ENCODE data around the gene INHBA.

Gene INHBA

DNA sequence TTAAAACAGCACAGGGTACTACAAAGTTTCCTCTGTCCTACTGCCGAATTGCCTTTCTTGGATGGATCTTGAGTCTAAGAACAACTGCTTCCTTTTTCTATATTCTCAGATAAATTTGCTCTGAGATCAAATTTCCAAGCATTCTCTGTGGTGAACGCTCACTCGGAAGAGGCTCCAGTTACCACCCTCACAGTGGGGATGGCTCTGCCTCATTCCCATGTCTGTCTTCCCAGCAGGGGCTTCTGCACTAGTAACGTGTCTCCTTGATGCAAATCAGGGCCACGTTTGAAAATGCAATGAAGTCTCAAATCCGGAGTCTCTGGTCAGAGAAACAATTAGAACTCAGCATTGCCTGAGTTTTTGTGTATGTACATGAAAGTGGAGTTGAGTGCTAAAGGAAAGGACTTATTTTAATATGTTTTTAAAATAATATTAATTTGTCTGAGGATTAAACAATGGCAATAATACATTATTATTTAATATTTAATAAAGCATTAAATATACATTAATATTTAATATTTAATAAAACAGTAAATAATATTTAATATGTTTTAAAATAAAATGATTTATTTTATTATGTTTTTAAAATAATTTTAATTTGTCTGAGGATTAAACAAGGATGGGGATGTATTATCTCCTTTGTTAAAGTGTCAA lies 61.8 kb downstream of the INHBA start:
- no peak overlapping the region for H3K4me3 ChIP-seq (replicated peaks; ENCODE audit: low read depth, low read length)
- TF ChIP-seq, protein P1, sequence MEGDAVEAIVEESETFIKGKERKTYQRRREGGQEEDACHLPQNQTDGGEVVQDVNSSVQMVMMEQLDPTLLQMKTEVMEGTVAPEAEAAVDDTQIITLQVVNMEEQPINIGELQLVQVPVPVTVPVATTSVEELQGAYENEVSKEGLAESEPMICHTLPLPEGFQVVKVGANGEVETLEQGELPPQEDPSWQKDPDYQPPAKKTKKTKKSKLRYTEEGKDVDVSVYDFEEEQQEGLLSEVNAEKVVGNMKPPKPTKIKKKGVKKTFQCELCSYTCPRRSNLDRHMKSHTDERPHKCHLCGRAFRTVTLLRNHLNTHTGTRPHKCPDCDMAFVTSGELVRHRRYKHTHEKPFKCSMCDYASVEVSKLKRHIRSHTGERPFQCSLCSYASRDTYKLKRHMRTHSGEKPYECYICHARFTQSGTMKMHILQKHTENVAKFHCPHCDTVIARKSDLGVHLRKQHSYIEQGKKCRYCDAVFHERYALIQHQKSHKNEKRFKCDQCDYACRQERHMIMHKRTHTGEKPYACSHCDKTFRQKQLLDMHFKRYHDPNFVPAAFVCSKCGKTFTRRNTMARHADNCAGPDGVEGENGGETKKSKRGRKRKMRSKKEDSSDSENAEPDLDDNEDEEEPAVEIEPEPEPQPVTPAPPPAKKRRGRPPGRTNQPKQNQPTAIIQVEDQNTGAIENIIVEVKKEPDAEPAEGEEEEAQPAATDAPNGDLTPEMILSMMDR (IDR thresholded peaks at IDR 0.05; ENCODE audit: insufficient read depth, low read length, poor library complexity, severe bottlenecking): no peak
- no peaks in the 10 kb centered on the region for H3K36me3 ChIP-seq (ENCODE audit: control insufficient read depth, insufficient read depth, low read length)
- no peak for DNase-seq (ENCODE audit: extremely low read depth, insufficient read length)
- no peaks in the 10 kb centered on the region for H3K27me3 ChIP-seq (replicated peaks; ENCODE audit: control insufficient read depth, insufficient read depth, low read length)

DNA sequence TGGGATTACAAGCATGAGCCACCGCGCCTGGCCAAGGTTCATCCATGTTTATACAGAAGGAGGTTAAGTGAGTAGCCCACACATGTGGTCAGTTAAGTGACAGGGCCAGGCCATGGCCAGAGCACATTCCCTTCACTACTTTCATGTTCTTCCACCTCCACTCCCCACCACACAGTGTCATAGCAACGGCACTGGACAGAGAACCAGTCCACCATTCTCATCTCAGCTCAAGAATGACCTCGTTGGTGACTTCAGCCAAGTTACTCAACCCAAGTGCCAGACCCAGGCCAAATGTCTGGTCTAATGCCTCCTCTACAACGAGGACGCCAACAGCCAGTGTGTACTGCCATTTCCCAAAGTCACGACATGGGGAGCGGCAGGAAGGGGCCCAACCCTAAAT lies 62.4 kb downstream of the INHBA start:
- no peak for DNase-seq (ENCODE audit: extremely low read depth, insufficient read length)
- H3K27me3 ChIP-seq (replicated peaks; ENCODE audit: control insufficient read depth, insufficient read depth, low read length): no peaks in the 10 kb centered on the region
- H3K4me3 ChIP-seq (replicated peaks; ENCODE audit: low read depth, low read length): no peak overlapping the region
- TF ChIP-seq, protein P1 (IDR thresholded peaks at IDR 0.05; ENCODE audit: insufficient read depth, low read length, poor library complexity, severe bottlenecking): no peak
- no peaks in the 10 kb centered on the region for H3K36me3 ChIP-seq (ENCODE audit: control insufficient read depth, insufficient read depth, low read length)

DNA sequence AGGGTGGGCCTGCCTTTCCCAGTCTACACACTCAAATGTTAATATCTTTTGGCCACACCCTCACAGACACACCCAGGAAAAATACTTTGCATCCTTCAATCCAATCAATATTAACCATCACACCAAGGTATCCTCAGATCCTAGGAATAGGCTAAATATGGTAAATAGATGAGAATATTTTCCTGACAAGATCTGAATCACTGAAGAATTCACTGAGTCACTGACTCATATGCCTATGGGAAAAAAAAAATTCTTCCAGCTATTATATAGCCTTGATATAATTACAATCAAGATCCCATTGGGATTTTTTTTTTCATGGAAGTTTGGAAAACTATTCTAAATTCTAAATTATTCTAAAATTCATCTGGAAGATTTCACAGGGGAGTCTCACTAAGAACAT lies 65.8 kb downstream of the INHBA start:
- no peak for DNase-seq (ENCODE audit: extremely low read depth, insufficient read length)
- H3K36me3 ChIP-seq (ENCODE audit: control insufficient read depth, insufficient read depth, low read length): no peaks in the 10 kb centered on the region
- TF ChIP-seq, protein P1 (IDR thresholded peaks at IDR 0.05; ENCODE audit: insufficient read depth, low read length, poor library complexity, severe bottlenecking): no peak
- H3K4me3 ChIP-seq (replicated peaks; ENCODE audit: low read depth, low read length): no peak overlapping the region
- H3K27me3 ChIP-seq (replicated peaks; ENCODE audit: control insufficient read depth, insufficient read depth, low read length): no peaks in the 10 kb centered on the region
